Measurements from ENCODE around the gene FZD4. TPM values are rescaled to one million over a fixed set of nuclear protein-coding genes. Genes with fewer than 3 reads are reported as not detected.
A peak's percentile ranks its signal among the peaks of the same experiment; 100 is the strongest.

The FZD4 gene
- total RNA-seq, 4 donors from 2014 or later: 23.7 to 42.3 (median 31.8) TPM

GRCh38 chr11:86981777-86982540, 26.8 kb upstream of the FZD4 start:
- H3K4me3 ChIP-seq: no peak overlapping the region
- H3K4me1 ChIP-seq: peaks cover 12 to 26% (median 24%) of the 10 kb centered on the region in 4 donors
- no peak for TF ChIP-seq POLR2AphosphoS5 (IDR thresholded peaks at IDR 0.05)
- TF ChIP-seq POLR2A (IDR thresholded peaks at IDR 0.05; ENCODE audit: low read depth): no peak
- TF ChIP-seq CTCF (IDR thresholded peaks at IDR 0.05): no peak
- no peak for TF ChIP-seq EP300 (IDR thresholded peaks at IDR 0.05)
- H3K9me3 ChIP-seq: no peaks in the 10 kb centered on the region
- 95% methylated on average over 7 of the region's 7 CpGs for WGBS
- H3K36me3 ChIP-seq: no peaks in the 10 kb centered on the region
- no peak overlapping the region for H3K27ac ChIP-seq (replicated peaks in 1 of 4)
- no peaks in the 10 kb centered on the region for H3K27me3 ChIP-seq
- intact Hi-C loops (cut with DNase I): no loop called here
- no peak for DNase-seq (ENCODE audit: extremely low spot score)

GRCh38 chr11:86980086-86980796, 25.0 kb upstream of the FZD4 start:
- intact Hi-C loops (cut with DNase I): no loop called here
- H3K27ac ChIP-seq (replicated peaks in 1 of 4): no peak overlapping the region
- no peaks in the 10 kb centered on the region for H3K9me3 ChIP-seq

GRCh38 chr11:86978756-86979608, 23.8 kb upstream of the FZD4 start:
- Histone ChIP-seq H3K27ac (replicated peaks in 1 of 4) (no peak overlapping the region), H3K9me3 (peaks cover 0 to 2% (median 0%) of the 10 kb centered on the region in 4 donors), H3K4me1 (peaks cover 17 to 34% (median 21%) of the 10 kb centered on the region in 4 donors), H3K4me3 (no peak overlapping the region), H3K36me3 (no peaks in the 10 kb centered on the region), H3K27me3 (no peaks in the 10 kb centered on the region)
- TF ChIP-seq POLR2AphosphoS5 (IDR thresholded peaks at IDR 0.05) (no peak), CTCF (IDR thresholded peaks at IDR 0.05) (peak; percentile 10 to 51 (median 39)), EP300 (IDR thresholded peaks at IDR 0.05) (no peak)
- WGBS: 73% methylated on average over 3 of the region's 3 CpGs
- DNase-seq (ENCODE audit: extremely low spot score): no peak
- intact Hi-C loops (cut with DNase I): no loop called here

More at GRCh38 chr11:86980086-86980796, 25.0 kb upstream of the FZD4 start:
- no peaks in the 10 kb centered on the region for H3K36me3 ChIP-seq
- peaks cover 17 to 34% (median 24%) of the 10 kb centered on the region in 4 donors for H3K4me1 ChIP-seq
- DNase-seq (ENCODE audit: extremely low spot score): no peak
- H3K4me3 ChIP-seq: no peak overlapping the region
- H3K27me3 ChIP-seq: no peaks in the 10 kb centered on the region
- TF ChIP-seq EP300 (IDR thresholded peaks at IDR 0.05) (no peak), CTCF (IDR thresholded peaks at IDR 0.05) (no peak), POLR2AphosphoS5 (IDR thresholded peaks at IDR 0.05) (no peak), POLR2A (IDR thresholded peaks at IDR 0.05; ENCODE audit: low read depth) (no peak)
- WGBS: 71% methylated on average over 7 of the region's 7 CpGs

GRCh38 chr11:86978247-86978646, 23.1 kb upstream of the FZD4 start:
- intact Hi-C loops (cut with DNase I): no loop called here
- TF ChIP-seq EP300 (IDR thresholded peaks at IDR 0.05) (no peak), POLR2AphosphoS5 (IDR thresholded peaks at IDR 0.05) (peak; percentile 26 to 60)
- H3K4me3 ChIP-seq: no peak overlapping the region
- peaks cover 17 to 34% (median 21%) of the 10 kb centered on the region in 4 donors for H3K4me1 ChIP-seq
- peaks cover 0 to 9% (median 2%) of the 10 kb centered on the region in 4 donors for H3K9me3 ChIP-seq
- H3K27me3 ChIP-seq: no peaks in the 10 kb centered on the region
- DNase-seq (ENCODE audit: extremely low spot score): no peak
- H3K27ac ChIP-seq (replicated peaks in 1 of 4): peak overlapping the region in 1 of 4 donors; percentile 20
- H3K36me3 ChIP-seq: no peaks in the 10 kb centered on the region
- 75% methylated on average over 7 of the region's 7 CpGs for WGBS
